Fibroblast of villous mesenchyme (primary cell): ENCODE results near the gene SLC7A10. TPM values are rescaled to one million over a fixed set of nuclear protein-coding genes. Genes with fewer than 3 reads are reported as not detected.

Source experiments
- DNase-seq: peaks from one replicate; pipeline ENCODE4 v3.0.0-alpha.2; 2010; ENCODE audit warnings: low read depth
- H3K4me3 ChIP-seq: 2 replicates; pipeline ENCODE4 v1.5.1; 2011; ENCODE audit warnings: low read depth, mild to moderate bottlenecking, low read length
- total RNA-seq: library from RNA; depleted of rRNA; stranded (reverse); fragments of >200 nt; gene quantifications from 2 replicates; pipeline ENCODE4 v1.2.3, GENCODE V29; 2012
- TF ChIP-seq, protein P1 (sequence below): IDR thresholded peaks from 2 replicates; pipeline ENCODE4 v1.5.1; 2012; ENCODE audit warnings: low read depth, mild to moderate bottlenecking, low read length; ENCODE audit not compliant: insufficient read depth

SLC7A10 gene
- total RNA-seq, 1 donor, result not detected

DNA sequence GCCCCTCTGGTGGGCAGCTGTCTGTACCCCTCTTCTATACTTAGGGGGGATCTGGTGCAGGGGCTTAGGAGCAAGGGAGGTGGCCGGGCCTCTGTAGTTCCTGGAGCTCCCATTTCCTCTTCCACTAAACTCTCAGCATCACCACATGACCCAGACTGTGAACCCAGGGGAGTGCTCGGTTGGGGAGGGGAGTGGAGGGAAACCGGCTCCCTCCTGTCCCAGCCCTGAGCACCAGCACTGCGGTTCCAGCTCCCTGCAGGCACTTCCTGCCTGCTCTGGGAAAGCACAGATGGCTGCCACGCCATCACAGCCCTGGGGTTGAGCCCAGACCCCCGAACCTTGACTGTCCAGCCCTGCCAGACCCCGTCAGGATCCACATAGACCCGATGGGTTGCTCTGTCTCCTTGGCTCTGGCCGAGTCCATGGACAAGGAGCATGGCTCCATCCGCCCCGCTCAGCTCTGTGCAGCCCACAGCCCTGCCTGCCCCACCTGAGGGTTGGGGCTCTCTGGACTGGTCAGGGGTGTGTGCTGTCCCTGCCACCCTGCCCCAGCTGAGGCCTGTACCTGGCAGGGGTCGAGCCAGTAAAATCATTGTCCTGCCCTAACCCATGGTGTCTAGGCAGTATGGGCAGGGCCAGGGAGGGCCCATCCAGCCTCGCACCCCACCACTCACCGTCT lies 36.0 kb upstream of the SLC7A10 start:
- DNase-seq, result no peak
- TF ChIP-seq, protein P1, sequence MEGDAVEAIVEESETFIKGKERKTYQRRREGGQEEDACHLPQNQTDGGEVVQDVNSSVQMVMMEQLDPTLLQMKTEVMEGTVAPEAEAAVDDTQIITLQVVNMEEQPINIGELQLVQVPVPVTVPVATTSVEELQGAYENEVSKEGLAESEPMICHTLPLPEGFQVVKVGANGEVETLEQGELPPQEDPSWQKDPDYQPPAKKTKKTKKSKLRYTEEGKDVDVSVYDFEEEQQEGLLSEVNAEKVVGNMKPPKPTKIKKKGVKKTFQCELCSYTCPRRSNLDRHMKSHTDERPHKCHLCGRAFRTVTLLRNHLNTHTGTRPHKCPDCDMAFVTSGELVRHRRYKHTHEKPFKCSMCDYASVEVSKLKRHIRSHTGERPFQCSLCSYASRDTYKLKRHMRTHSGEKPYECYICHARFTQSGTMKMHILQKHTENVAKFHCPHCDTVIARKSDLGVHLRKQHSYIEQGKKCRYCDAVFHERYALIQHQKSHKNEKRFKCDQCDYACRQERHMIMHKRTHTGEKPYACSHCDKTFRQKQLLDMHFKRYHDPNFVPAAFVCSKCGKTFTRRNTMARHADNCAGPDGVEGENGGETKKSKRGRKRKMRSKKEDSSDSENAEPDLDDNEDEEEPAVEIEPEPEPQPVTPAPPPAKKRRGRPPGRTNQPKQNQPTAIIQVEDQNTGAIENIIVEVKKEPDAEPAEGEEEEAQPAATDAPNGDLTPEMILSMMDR, result no peak
- no peak overlapping the region for H3K4me3 ChIP-seq

DNA sequence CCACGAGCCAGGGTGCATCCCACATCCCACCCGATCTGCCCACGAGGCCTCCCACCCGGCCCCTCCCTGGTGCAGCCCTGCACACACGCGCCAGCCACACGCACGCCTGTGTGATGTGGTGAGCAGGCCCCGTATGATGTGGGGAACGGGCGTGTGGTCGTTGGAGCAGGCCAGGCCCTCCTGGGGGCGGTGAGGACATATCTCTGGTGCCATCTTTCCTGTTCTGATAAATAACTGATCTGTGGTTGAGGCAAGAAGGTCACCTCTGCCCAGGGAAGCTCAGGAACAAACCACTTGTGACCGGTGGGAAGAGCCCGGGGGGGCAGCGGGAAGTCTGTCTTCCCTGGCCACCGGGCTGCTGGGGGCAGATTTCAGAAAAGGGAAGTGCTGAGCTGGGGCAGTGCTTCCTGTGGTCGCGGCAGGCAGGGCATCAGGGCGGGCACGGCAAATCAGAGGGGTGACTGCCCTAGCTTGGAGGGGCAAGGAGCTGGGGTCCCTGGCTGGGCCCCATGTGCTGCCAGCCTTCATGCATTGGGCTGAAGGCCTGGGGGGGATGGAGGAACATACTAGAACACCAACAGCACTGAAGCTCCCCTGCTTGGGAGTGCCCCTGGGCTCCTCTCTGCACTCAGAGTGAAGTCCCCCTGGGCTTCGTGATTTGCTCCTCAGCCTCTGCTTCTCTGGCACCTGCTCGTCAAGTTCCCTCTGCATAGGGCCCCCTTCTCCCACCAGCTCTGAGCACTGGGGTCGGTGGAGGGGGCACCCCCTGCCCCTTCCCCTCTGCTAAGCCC lies 35.2 kb upstream of the SLC7A10 start:
- no peak for DNase-seq
- H3K4me3 ChIP-seq, result no peak overlapping the region
- TF ChIP-seq, protein P1, result no peak

DNA sequence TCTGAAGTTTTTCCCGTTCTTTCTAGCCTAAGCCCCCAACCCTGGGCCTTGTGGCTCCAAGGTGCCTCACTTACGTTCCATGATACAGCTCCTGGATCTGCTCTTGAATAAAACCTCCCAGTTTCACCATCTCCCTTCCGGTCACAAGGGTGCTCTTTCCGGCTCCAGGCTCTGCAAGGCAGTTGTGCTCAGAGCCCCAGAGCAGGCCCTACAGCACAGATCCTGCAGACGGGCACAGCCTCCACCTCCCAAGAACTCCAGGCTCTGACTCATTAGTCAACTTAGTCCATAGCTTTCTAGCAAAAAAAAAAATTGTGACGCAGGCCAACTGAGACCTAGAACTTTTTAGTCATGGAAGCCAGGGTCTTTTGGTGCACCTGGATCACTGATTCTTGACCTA lies 33.9 kb upstream of the SLC7A10 start:
- TF ChIP-seq, protein P1, result no peak
- no peak overlapping the region for H3K4me3 ChIP-seq
- DNase-seq, result no peak

DNA sequence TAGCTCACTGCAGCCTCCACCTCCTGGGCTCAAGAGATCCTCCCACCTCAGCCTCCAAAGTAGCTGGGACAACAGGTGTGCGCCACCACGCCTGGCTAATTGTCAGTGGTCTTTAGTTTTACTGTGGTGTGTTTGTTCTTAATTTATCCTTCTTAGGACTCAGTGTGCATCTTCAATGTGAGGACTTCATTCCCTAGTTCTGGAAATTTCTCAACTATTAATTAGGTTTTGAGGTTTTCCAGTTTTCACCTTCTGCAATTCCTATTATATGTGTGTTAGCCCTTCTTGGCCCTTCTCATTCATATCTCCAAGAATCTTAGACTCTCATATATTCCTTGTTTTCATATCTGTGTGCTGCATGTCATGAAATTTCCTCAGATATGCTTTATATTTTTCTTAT lies 32.2 kb upstream of the SLC7A10 start:
- TF ChIP-seq, protein P1, result no peak
- DNase-seq, result no peak
- H3K4me3 ChIP-seq, result no peak overlapping the region

DNA sequence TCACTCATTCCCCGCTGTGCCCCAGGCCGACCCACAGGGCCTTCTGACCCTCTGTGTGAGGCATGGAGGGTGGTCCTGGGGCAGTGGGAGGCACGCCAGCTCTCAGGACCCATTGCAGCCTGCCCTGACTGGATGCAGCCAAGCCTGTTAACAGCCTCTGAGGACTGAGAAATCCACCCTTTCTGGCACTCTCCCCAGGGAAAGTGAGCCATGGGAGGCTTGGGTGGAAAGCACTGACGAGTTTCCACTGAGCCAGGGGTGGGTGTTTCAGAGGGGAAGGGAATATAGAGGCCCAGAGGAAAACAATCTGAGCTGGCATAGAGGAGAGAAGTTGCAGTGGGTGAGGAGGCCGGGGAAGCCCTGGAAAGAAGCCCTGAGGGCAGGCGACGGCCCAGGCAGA lies 30.6 kb upstream of the SLC7A10 start:
- DNase-seq, result no peak
- H3K4me3 ChIP-seq, result no peak overlapping the region
- TF ChIP-seq, protein P1, result no peak

DNA sequence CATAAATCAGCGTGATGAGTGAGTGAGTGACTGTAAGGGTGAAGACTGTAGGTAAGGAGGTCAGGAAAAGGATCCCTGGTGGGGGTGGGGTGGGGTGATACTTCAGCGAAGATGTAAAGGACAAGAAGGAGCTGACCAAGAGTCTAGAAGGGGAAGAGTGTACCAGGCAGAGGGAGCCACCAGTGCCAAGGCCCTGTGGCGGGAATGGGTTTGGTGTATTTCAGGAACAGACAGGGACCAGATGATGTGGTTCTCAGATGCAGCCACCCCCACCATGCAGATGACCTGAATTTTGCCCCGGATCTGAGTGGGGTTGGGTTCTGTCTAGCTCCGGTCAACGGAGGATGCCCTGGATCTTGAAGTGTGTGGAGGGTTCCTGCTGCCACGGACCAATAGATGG lies 30.1 kb upstream of the SLC7A10 start:
- H3K4me3 ChIP-seq, result no peak overlapping the region
- DNase-seq, result no peak
- TF ChIP-seq, protein P1, result no peak
